ENCODE measurements around the gene CAMKK2.
"Not testable (repeated sequence)": the region's sequence is repeated elsewhere in the genome, so short reads cannot be mapped to it uniquely, and the experiment has no call there.

The CAMKK2 gene

DNA sequence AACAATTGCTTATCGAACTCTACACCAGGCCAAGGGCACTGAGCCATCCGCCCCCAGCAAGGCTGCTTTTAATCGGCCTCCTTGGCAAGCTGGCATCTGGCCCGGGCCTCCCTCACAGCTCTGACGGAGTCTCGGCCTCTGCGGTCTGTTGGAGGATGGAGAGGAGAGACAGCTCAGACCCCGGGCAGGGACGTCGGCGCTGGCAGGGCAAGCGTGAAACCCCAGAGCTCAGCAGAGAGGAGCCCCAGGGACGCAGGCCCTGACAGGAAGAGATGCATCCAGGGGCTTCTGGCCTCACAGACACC, 17.5 kb downstream of the CAMKK2 start:
- DNase-seq (ENCODE audit: low spot score), result no peak

DNA sequence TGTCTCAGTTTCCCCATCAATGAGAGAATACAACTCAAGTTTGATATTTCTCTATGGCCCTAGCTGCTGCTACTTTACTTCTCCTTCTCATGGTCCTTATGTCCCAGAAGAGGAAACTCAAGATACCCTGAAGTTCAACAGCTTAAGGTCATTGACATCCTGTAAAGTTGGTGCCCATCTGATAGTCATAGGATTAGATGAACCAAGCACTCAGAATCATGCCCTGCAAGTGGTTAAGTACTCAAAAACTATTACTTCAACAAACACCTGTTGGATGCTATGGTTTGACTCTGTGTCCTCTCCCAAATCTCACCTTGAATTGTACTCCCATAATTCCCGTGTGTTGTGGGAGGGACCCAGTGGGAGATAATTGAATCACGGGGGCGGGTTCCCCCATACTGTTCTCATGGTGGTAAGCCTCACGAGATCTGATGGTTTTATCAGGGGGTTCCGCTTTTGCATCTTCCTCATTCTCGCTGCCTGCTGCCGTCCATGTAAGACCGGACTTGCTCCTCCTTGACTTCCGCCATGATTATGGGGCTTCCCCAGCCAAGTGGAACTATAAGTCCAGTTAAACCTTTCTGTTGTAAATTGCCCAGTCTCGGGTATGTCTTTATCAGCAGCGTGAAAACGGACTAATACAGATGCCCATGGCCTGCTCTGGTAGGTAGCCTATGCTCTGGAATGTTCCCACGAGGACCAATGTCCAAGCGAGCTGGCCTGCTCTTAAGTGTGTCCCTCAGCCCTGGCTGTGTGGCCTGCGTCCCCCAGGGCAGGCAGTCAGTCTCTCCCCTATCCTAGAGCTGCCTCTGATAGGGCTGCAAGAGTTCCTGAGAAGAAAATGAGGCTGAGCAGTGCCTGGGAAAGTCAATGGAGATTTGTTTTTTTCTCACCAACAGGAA, 18.1 kb downstream of the CAMKK2 start:
- no peak for DNase-seq (ENCODE audit: low spot score)

DNA sequence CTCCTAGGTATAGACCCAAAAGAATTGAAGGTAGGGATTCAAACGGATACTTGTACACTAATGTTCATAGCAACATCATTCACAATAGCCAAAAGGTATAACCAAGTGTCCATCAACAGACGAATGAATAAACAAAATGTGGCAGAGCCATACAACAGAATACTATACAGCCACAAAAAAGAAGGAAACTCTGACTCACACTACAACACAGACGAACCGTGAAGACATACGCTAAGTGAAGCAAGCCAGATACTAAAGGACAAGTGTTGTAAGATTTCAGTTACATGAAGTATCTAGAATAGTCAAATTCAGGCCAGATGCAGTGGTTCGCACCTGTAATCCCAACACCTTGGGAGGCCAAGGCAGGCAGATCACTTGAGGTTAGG, 19.1 kb downstream of the CAMKK2 start:
- no peak for DNase-seq (ENCODE audit: low spot score)

DNA sequence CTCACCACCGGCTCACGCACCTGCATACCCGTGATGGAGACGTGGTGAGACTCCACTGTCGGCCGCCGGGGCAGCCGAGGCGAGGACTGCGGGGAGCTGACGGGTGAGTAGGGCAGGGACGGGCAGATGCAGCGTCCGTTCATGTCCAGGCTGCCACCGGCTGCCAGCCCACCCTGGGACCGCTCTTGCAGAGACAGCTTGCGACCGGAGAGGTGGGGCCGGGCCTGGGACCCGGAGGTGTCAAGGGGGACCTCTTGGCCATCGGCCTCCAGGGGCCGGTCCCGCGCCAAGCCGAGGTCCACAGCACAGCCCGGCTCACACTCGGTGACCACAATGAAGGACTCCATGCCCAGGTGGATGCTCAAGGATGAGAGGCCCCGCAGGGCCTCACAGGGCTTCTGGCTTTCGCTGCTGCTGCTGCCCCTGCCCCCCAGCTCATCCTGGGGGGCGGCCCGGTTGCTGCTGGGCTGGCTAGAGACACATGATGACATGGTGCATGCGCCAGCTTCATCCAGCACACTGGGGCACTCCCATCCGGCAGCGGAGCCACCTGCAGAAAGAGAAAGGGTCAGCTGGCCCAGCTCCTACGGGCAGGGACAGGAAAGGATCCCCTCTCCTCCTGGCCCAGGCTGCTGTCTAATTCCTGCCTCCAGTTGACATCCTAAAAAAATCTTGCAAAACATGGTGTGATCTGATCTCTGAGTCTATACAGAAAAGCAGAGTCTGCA, 22.3 kb downstream of the CAMKK2 start:
- DNase-seq (ENCODE audit: low spot score), result no peak

DNA sequence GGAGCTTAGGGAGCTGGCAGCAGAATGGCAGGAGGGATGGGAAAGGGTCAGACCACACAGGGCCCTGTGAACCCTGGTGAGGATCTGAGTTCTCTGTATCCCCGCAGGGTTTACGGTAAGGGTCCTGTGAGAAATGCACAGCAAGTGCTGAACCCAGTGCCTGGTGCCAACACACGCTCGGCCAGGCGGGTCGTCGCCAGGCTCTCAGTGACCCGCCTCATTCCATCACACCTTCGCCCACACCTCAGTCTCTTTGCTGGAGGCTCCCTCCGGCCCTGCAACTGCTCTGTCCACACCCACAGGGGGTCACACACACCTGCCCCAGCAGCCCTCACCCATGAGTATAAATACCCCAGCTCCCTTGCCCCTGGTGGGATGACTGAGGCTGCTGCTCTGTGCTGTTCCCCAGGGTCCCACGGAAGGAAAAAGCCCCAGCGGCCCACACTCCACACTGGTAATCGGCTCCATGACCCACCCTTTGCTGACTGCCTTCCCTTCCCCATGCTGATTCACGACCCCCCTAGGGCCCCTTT, 23.1 kb downstream of the CAMKK2 start:
- no peak for DNase-seq (ENCODE audit: low spot score)

DNA sequence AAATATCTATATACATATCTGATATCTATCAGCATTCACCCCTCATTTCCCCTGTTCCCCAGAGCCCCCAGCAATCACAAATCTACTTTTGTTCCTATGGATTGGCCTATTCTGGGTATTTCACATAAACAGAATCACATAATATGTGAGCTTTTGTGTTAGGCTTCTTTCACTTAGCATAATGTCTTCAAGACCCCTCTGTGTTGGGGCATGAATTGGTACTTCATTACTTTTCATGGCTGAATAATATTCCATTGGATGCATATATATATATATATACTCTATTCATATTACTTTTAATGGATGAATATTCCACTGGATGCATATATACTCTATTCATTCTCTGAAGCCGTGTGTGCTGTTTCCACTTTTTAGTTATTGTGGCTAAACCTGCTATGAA, 28.7 kb downstream of the CAMKK2 start:
- no peak for DNase-seq (ENCODE audit: low spot score)

DNA sequence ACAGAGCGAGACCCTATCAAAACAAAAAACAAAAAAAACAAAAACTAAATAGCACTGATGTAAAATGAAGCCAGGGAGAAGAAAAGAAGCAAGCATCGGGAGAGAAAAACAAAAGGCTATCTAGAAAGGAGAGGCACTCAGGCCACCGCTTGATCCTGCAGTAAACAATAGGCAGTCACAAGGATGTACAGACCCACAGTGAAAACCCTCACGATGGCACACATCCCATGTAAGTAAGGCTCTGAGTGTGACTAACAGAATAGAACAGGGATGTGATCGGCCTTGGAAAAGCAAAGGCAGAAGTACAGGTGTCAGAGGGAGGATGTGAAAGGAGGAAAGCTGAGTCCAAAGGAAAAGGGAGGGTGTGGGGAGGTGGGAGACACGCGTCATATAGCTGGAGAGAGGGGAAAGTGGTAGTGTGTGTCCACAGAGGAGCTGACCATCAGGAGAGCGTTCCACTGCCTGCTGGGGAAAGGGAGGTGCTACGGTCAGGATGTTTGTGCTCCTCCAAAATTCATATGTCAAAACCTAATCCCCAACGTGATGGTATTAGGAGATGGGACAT, 31.5 kb downstream of the CAMKK2 start:
- DNase-seq (ENCODE audit: low spot score), result no peak

DNA sequence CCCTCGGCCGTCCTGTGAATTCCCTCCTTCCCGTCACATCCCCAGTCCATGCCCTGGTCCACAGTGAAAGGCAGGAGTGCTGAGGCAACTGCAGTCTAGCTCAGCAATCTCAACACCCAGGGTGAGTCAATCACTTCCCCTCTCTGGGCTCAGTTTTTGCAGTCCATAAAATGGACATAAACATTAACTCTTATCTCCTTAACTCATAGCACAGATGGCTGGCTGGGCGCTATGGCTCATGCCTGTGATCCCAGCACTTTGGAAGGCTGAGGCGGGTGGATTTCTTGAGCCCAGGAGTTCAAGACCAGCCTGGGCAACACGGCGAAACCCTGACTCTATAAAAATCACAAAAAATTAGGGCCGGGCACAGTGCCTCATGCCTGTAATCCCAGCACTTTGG, 32.4 kb downstream of the CAMKK2 start:
- no peak for DNase-seq (ENCODE audit: low spot score)

DNA sequence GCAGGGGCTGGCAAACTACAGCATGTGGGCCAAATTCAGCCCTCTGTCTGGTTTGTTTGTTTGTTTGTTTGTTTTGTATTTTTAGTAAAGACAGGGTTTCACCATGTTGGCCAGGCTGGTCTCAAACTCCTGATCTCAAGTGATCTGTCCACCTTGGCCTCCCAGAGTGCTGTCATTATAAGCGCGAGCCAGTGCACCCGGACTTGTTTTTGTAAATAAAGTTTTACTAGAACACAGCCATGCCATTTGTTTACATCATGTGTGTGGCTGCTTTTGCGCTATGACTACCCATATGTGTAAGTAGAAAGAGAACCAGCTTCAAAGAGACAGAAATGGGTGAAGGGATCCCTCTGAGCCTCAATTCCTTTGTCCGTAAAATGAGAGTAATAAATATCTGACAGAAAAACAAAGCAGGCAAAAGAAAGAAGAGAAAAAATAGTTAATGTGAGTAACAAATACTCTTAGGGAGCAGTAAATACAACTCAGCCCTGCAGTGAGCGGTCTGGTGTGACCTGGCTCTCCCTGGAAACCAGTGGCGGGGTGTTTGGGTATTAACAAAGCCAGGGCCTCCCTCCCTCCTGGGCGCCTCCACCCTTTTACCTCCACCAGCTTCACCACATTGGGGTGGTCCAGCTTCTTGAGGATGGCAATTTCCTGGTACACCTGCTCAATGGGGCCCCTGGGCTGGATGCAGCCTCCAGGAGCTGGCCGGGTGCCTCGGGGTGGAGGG, 33.1 kb downstream of the CAMKK2 start:
- no peak for DNase-seq (ENCODE audit: low spot score)

DNA sequence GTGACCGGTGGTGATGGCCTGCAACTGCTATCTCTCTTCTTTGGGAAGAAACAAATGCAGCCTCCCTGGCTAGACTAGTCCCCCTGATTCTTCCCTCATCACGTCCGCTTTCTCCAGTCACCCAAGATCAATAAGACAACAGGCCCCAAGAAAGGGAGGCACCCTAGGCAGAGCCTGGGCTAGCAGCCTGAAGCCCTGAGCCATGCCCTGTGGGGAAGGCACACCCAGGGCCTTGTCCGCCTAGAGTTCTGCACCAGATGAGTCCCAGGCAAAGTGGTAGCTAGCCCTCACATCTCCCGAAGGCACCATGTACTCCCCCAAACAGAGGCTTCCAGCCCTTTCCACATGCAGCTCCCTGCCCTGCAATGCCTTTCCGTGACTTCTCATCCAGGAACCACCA, 35.1 kb downstream of the CAMKK2 start:
- DNase-seq (ENCODE audit: low spot score), result no peak

DNA sequence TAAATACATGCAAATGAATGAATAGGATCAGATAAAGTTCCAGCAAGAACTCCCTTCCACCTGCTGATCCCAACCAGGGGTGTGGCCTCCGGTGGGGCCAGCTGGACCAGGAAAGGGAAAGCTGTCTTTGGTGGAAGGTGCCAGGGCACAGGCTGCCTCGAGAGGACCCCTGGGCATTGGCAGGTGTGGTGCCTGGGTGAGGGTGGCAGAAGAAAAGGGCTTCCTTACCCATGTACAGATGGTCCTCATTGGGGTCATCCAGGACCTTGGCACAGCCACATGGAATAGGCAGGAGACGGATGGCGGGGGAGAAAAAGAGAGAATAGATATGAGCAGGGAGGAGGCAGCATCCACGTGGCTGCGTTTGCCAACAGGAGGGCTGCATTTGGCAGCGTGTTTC, 36.4 kb downstream of the CAMKK2 start:
- no peak for DNase-seq (ENCODE audit: low spot score)

DNA sequence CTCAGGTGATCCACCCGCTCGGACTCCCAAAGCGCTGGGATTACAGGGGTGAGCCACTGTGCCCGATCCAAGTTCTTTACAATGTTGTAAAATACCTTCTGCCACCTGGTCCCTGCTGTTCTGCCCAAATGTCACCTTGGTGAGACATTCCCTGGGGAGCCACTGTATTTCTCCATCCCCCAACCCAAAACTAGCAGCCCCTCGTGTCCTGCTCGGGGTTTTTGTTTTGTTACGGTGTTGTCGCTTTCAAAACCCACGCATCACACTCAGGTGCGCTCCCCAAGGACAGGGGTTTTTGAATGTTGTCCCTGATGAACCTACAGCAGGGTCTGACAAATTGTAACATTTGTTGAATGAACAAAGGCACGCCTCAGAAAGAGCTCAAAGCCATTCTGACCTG, 37.4 kb downstream of the CAMKK2 start:
- DNase-seq (ENCODE audit: low spot score), result no peak

DNA sequence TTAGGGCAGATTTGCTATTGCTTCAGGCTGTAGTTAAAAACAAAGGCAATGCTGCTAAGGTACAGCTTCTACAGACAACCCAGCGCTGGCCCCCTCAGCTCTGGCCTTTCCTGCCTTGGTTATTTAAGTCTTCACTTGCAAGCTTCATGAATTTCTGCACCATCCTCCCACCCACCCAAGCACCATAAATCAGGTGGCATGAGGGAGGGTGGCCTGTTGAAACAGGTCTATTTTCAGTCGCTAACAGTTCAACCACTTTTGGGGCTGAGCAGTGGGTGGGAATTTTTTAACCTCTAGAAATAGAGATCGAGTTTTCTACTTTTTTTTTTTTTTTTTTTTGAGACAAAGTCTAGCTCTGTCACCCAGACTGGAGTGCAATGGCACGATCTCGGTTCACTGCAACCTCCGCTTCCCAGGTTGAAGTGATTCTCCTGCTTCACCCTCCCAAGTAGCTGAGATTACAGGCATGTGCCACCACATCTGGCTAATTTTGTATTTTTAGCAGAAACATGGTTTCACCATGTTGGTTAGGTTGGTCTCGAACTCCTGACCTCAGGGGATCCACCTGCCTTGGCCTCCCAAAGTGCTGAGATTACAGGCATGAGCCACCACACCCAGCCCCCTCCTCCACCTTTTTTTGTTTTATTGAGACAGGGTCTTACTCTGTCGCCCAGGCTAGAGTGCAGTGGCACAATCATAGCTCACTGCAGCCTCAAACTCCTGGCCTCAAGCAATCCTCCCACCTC, 38.6 kb downstream of the CAMKK2 start:
- DNase-seq (ENCODE audit: low spot score), result not testable (repeated sequence)

DNA sequence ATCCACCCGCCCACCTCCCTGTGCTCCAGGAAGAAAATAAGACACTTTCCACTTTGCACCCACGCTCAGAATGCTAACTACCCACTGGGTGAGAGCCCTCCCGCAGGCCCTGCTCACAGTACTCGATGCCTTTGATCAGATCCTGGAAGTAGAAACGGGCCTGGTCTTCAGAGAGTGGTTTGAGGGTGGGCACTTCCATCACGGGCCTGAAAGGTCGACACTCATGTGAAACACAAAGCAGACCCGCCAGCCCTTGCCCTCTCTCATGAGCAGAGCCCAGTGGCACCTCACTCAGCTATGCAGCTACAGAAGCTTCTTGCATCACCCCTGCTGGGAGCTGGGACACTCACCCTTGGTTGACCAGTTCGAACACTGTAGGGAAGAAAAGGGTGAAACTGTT, 41.1 kb downstream of the CAMKK2 start:
- no peak for DNase-seq (ENCODE audit: low spot score)

DNA sequence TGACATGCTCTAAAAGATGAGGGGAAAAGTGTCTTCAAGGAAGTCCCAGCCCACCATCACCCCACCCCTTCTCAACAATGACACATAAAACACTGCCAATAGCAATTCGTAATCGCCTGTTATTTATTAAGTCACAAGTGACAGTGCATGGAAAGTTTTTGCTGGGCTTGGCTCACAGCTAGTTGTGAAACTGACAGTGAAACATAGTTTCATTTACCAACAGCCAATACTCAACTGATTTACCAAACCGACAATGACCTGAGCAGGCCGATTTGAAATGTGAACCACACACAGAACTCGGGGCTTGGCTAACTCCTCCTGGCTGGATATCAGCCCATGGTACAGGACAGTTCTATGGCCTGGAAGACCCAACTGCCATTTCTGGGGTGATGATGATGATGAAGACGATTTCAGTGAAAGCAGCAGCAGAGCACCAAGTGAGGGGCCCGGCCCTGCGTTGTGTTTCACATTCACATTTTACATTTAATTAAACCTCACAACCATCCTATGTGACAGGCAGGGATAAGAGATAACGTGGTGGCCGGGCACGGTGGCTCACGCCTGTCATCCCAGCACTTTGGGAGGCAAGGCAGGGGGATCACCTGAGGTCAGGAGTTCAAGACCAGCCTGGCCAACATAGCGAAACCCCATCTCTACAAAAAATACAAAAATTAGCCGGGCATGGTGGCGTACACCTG, 42.7 kb downstream of the CAMKK2 start:
- DNase-seq (ENCODE audit: low spot score), result no peak

DNA sequence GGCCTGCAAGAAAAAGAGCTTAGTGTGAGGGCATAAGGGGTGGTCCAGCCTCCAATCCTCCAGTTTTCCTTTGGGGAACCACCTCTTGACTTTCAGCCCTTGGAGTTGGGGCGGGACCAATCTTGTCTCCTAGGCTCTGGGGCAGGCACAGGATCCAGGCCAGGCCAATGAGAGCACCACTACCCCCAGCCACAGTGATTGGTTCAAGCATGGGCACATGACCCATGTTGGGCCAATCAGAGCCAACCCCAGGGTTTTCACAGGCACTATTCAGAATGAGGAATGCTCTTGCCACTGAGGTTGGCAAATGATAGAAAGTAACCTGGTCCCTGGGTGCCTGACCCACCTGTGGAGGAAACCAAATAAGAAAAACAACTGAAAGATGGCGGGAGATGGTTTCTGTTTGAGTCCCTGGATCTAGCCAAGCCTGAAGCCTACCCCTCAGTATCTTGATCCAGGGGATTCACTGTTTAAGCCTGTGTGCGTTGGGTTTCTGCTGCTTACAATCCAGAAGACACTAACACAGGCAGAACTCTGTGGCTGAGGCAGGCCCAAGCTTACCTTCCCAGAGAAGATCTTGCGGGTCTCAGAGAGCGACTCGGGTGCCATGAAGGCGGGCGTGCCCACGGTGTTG, 43.7 kb downstream of the CAMKK2 start:
- no peak for DNase-seq (ENCODE audit: low spot score)

DNA sequence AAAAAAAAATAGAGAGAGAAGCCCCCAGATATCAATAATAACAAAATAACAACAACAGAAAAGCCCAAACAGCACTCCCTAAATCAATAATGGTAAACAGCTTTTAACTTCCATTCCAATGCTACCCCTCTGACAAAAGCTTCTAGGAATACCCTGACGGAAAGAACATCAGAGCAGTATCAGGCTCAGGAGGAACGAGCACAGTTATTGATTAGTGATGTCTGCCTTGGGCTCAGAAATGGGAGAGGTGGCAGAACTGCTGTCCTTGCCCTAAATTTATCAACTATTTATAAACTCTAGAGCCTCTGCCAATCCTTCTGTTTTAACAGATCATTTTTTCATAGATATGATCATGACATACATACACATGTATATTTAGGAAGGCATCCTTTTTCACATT, 44.7 kb downstream of the CAMKK2 start:
- DNase-seq (ENCODE audit: low spot score), result no peak

DNA sequence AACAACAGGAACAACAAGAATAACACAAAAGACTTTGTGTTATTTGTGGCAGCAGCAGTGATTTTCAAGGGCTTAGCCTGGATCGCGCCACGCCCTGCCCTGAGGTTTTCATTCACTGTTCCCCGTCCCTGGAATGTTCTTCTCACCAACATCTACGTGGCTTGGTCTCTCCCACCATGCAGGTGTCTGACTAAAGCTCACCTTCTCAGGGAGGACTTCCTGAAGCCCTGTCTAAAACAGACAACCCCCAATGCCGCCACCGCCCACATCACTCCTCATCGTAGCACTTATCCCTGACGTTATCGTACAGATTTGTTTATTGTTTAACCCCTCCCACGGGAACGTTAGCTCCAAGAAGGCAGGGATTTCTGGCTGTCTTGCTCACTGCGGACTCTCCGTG, 46.1 kb downstream of the CAMKK2 start:
- no peak for DNase-seq (ENCODE audit: low spot score)

DNA sequence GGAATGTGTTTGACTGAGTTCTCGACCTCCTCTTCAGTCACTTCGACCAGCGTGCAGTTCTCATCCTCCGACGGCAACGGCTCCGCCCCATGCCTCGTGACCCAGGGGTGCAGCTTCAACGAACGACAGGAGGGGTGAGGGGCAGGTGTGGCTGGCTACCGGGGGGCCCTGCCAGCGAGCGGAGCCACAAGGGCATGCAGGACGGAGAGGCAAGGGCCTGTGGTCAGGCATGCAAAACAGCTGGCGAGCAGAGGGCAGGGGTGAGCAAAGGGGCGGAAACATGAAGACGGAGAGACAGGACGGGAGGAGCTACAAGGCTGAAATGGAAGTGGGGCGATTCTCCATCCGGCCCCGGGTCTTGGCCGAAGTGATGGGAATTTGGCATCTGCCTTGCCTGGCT, 47.9 kb downstream of the CAMKK2 start:
- no peak for DNase-seq (ENCODE audit: low spot score)

DNA sequence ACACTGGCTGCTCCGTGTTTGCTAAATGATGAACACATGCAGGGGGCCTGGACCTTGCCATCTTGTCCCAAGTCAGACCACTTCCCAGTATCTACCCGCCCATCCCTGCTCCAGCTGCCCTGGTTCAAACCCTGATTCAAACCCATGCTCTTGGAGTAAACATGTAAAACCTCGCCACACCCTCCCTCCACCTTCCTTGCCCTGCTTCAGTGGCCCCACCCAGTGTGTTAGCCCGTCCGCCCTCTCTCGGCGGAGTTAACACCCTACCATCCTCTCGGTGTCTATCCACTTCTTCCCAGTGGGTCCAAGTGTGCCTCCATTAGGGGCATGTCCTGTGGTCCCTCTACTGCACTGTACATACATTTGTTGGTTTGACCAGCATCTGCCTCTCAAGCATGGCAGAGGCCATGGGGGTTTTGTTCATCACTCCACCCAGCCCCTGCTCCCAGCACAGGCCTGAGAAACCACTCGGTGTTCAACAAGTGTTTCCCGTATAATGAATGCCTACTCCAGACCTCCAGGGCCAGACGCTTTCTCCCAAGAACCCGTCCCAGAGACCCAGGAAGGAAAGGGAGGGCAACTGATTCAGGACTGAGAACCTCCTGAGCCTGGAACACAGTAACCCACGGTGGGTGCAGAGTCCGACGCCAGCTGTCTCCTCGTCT, 49.5 kb downstream of the CAMKK2 start:
- no peak for DNase-seq (ENCODE audit: low spot score)

All from CD4-positive, alpha-beta T cell treated with Interleukin-6 at 100 ng/mL for 8 hours (primary cell).